Mesothelial cell of epicardium (in vitro differentiated cells): ENCODE data around the gene PPP2R2C. TPM values are rescaled to one million over a fixed set of nuclear protein-coding genes. Genes with fewer than 3 reads are reported as not detected.

Experiments
- DNase-seq, 2 experiments: peaks; one replicate each; pipeline ENCODE4 v3.0.0; 2021; ENCODE audit warnings: low spot score in 2 of 2; ENCODE audit not compliant: unreplicated experiment in 2 of 2
- H3K27ac Mint-ChIP-seq: 2 replicates; pipeline ENCODE4 v1.8.0; 2021; ENCODE audit warnings: mixed read lengths
- H3K27me3 Mint-ChIP-seq: 2 replicates; pipeline ENCODE4 v1.8.0; 2021; ENCODE audit warnings: low read depth, mixed read lengths
- H3K36me3 Mint-ChIP-seq: 2 replicates; pipeline ENCODE4 v1.8.0; 2021; ENCODE audit warnings: mixed read lengths
- H3K4me1 Mint-ChIP-seq: 2 replicates; pipeline ENCODE4 v1.8.0; 2021; ENCODE audit warnings: mixed read lengths
- H3K4me3 Mint-ChIP-seq: 2 replicates; pipeline ENCODE4 v1.8.0; 2021; ENCODE audit warnings: mild to moderate bottlenecking, moderate library complexity, mixed read lengths
- H3K9me3 Mint-ChIP-seq: 2 replicates; pipeline ENCODE4 v1.8.0; 2021; ENCODE audit warnings: mixed read lengths
- total RNA-seq: library from RNA; stranded (reverse); gene quantifications from 3 replicates; pipeline ENCODE4 v1.2.1, GENCODE V29; 2021
- TF ChIP-seq, protein P1 (sequence below): fragments of 200-600 bp; sonication (generic); IDR thresholded peaks from one replicate; pipeline ENCODE4 v1.5.0; 2021; ENCODE audit warnings: antibody characterized with exemption; ENCODE audit not compliant: unreplicated experiment

Gene PPP2R2C
- total RNA-seq, 1 donor from 2014 or later = 5.2 TPM

DNA sequence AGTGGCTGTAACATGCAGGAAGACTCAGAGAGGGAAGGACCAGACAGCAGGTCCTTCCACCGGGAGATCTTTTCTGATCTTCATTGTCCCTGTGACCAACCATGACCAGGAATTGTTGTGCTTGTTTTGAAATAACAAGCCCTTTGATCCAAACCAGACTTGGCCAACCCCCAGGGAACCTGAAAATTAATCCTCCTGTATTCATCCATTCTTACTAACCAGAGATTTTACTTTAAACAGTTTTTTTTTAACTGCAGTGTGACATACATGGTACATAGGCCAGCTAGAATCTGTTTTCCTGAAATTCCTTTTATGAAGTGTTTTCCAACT, 198.8 kb downstream of the PPP2R2C start:
- H3K4me1 Mint-ChIP-seq = peaks cover 37% of the 10 kb centered on the region
- TF ChIP-seq, protein P1, sequence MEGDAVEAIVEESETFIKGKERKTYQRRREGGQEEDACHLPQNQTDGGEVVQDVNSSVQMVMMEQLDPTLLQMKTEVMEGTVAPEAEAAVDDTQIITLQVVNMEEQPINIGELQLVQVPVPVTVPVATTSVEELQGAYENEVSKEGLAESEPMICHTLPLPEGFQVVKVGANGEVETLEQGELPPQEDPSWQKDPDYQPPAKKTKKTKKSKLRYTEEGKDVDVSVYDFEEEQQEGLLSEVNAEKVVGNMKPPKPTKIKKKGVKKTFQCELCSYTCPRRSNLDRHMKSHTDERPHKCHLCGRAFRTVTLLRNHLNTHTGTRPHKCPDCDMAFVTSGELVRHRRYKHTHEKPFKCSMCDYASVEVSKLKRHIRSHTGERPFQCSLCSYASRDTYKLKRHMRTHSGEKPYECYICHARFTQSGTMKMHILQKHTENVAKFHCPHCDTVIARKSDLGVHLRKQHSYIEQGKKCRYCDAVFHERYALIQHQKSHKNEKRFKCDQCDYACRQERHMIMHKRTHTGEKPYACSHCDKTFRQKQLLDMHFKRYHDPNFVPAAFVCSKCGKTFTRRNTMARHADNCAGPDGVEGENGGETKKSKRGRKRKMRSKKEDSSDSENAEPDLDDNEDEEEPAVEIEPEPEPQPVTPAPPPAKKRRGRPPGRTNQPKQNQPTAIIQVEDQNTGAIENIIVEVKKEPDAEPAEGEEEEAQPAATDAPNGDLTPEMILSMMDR = no peak
- H3K27me3 Mint-ChIP-seq = no peaks in the 10 kb centered on the region
- DNase-seq = no peak
- H3K27ac Mint-ChIP-seq = peak overlapping the region; percentile 84
- peak overlapping the region; percentile 3 for H3K4me3 Mint-ChIP-seq
- H3K9me3 Mint-ChIP-seq = no peaks in the 10 kb centered on the region
- H3K36me3 Mint-ChIP-seq = no peaks in the 10 kb centered on the region

DNA sequence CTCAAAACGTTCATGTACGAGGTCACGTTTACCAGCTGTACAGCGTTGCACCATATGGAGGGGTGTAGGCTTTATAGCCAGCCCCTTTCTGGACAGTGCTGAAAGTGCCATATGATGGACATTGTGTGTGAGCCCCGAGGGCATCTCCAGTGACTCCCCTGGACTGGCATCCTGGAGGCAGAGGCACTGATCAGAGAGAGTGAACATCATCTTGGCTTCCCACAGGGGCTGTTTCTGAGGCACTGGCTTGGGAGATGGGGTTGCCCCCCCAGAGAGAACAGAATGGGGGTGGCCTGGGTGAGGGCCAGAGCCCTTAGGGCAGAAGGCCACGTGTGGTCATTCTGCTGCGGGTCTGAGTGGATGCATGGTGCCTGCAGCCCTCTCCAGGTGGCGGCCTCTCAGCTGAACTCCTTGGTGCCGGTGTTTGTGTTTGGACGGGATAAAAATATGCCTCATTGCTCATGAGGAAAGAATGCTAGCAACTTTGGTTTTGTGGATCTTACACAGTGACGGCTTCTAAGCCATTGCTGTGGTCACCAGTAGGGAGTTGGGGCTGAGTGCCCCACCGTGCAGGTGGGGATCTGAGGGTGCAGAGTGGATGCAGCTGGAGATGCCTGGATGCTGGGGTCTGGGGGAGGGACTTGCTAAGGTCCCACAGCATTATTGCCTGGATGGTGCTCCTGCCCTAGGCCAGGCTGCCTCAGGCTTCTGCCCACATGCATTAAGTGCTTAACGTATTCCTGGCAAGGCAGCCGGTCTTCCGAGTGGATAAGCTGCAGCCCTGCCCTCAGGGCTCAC, 199.4 kb downstream of the PPP2R2C start:
- Mint-ChIP-seq H3K36me3 (no peaks in the 10 kb centered on the region), H3K4me3 (peak overlapping the region; percentile 3), H3K4me1 (peaks cover 37% of the 10 kb centered on the region), H3K9me3 (no peaks in the 10 kb centered on the region), H3K27me3 (peaks cover under 1% of the 10 kb centered on the region), H3K27ac (peak overlapping the region; percentile 84)
- TF ChIP-seq, protein P1 = no peak
- DNase-seq = no peak

DNA sequence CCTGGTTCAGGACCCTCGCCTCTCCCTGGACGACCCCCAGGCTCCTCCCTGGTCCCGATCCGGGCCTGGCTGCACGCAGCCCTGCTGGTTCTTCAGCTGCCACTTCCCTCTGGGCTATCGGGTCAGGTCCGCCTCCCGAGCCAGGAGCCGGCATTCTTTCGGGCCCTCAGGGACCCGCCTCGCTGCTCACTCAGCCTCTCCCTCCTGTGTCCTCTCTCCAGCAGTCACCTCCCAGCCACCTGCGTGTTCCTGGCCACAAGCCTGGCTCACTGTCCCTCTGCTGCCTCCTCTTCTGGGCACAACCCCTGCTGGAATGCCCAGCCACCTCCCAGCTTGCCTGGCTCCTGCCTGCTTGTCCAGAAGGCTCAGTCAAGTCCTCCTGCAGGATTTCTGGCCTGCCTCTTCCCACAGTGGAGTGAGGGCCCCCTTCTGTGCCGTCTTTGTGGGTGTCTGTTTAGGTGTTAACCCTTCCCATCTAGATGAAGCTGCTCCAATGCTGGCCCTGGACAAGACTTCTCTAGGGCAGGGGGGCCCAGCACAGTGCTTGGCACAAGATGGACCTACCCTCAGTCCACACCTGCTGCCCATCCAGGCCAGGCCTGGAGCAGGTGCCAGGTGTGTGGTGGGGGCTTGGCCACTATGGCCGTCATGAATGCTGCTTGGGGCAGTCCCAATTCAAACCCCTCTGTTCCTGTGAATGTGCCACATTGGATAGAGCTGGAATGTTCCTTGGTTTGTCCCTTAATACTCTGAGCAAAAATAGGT, 200.5 kb downstream of the PPP2R2C start:
- Mint-ChIP-seq H3K36me3 (no peaks in the 10 kb centered on the region), H3K9me3 (no peaks in the 10 kb centered on the region), H3K4me3 (peak overlapping the region; percentile 83), H3K4me1 (peaks cover 42% of the 10 kb centered on the region), H3K27ac (no peak overlapping the region), H3K27me3 (peaks cover 6% of the 10 kb centered on the region)
- DNase-seq = no peak
- TF ChIP-seq, protein P1 = no peak

DNA sequence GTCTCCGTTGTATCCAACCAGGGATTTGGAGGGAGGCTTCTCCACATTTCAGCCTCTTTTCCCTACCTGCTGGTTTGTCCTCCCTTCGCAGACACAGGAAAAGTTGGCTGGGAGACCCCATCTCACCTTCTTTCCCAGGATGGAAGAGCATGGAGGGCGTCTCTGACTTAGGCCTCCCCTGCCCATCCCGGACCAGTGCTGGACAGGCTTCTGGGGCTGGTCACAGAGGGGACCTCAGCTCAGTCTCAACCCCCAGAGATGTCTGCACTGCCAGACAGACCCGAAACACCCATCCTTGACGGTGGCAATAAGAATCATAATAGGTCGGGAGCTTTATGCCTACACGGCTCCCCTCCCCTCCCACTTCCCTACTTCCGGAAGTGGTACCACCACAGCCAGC, 201.2 kb downstream of the PPP2R2C start:
- H3K4me1 Mint-ChIP-seq = peaks cover 38% of the 10 kb centered on the region

DNA sequence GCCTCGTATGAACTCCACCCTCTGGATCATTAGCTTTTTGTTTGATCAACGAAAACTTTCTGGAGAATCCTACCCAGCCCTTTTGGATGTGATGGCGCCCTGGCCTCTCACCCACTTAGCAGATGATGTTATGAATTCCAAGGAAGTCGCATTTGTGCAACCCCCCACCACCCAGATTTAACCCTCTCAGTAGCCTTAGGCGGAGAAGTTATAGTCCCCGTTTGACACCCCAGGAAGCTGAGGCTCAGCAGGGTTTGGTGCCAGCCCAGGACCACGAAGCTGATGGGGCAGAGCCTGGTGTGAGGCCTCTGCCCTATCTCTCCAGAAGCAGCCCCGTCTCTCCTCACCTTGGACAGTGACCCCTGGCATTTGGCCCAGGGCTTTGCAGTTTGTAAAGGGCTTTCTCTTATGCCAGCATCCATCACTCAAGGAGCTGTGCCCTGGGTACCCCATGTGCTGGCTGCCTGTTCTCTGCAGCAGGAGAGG, 201.7 kb downstream of the PPP2R2C start:
- no peak for DNase-seq

More for the DNA sequence above, 201.2 kb downstream of the PPP2R2C start:
- Mint-ChIP-seq H3K4me3 (peak overlapping the region; percentile 83), H3K27me3 (peaks cover 6% of the 10 kb centered on the region), H3K27ac (no peak overlapping the region), H3K36me3 (no peaks in the 10 kb centered on the region), H3K9me3 (no peaks in the 10 kb centered on the region)
- DNase-seq = no peak
- TF ChIP-seq, protein P1 = no peak

More for the DNA sequence above, 201.7 kb downstream of the PPP2R2C start:
- TF ChIP-seq, protein P1 = no peak
- no peaks in the 10 kb centered on the region for H3K9me3 Mint-ChIP-seq
- H3K27me3 Mint-ChIP-seq = peaks cover 6% of the 10 kb centered on the region
- H3K36me3 Mint-ChIP-seq = no peaks in the 10 kb centered on the region
- H3K27ac Mint-ChIP-seq = peak overlapping the region; percentile 74
- peak overlapping the region; percentile 83 for H3K4me3 Mint-ChIP-seq
- peaks cover 37% of the 10 kb centered on the region for H3K4me1 Mint-ChIP-seq

Other genes with a start within 250 kb of the PPP2R2C start
- gene WFS1, start 202.8 kb downstream of the PPP2R2C start, total RNA-seq = 31.5 to 35.5 TPM (median 34.2 TPM) in 3 replicates
- gene MAN2B2, start 102.6 kb upstream of the PPP2R2C start, total RNA-seq = 23.2 to 24.6 TPM (median 24.0 TPM) in 3 replicates
- 242 to 249 TPM (median 246 TPM) in 3 replicates for gene MRFAP1, start 168.1 kb upstream of the PPP2R2C start, total RNA-seq
- 1.1 to 4.6 TPM (median 3.4 TPM) in 3 replicates for gene S100P, start 221.3 kb upstream of the PPP2R2C start, total RNA-seq
- gene MRFAP1L1, start 237.3 kb upstream of the PPP2R2C start, total RNA-seq = 66.9 to 68.8 TPM (median 67.9 TPM) in 3 replicates
- 17.0 to 18.1 TPM (median 18.0 TPM) in 3 replicates for gene BLOC1S4, start 243.6 kb upstream of the PPP2R2C start, total RNA-seq